HEK293 (cell line): ENCODE results near the gene SPON1.

ENCODE experiments used
- CTCF ChIA-PET: fragments of 350-600 bp; formaldehyde crosslinking; extraction: SDS; loops from one replicate; lab custom pipeline; 2021; ENCODE audit warnings: antibody characterized with exemption; lab: Yijun Ruan, JAX
- POLR2A ChIA-PET: fragments of 300-600 bp; formaldehyde crosslinking; extraction: SDS; loops from one replicate; lab custom pipeline; 2020; ENCODE audit warnings: antibody characterized with exemption, inconsistent platforms; lab: Yijun Ruan, JAX
- H3K27ac ChIP-seq: fragments of 200-500 bp; sonication (Bioruptor generic); 2 replicates; pipeline ENCODE4 v1.5.1; 2014; ENCODE audit warnings: low read depth, low read length, control low read depth, inconsistent platforms; ENCODE audit errors: extremely low read depth
- H3K36me3 ChIP-seq, 2 experiments: fragments of 200-500 bp in 1 of 2; sonication (Bioruptor generic) in 1 of 2; 1 replicate in 1 of 2; 2 replicates in 1 of 2; pipeline ENCODE4 v1.5.1; 2014 to 2017; ENCODE audit warnings: inconsistent platforms in 2 of 2, low read length in 2 of 2; ENCODE audit not compliant: control insufficient read depth in 2 of 2, insufficient read depth in 1 of 2
- H3K4me1 ChIP-seq: fragments of 200-500 bp; sonication (Bioruptor generic); 2 replicates; pipeline ENCODE4 v1.5.1; 2014; ENCODE audit warnings: mild to moderate bottlenecking, low read length, inconsistent platforms; ENCODE audit not compliant: control insufficient read depth, insufficient read depth
- H3K4me3 ChIP-seq: 2 replicates; pipeline ENCODE4 v1.5.1; 2011; ENCODE audit warnings: low read depth, mild to moderate bottlenecking, control low read depth, low read length, moderate library complexity
- H3K9me3 ChIP-seq: fragments of 200-500 bp; sonication (Bioruptor generic); 2 replicates; pipeline ENCODE4 v1.5.1; 2014; ENCODE audit warnings: low read depth, low read length, inconsistent platforms; ENCODE audit not compliant: control insufficient read depth, insufficient read depth
- KLF16 ChIP-seq: fragments of 450-650 bp; formaldehyde crosslinking; IDR thresholded peaks from 2 replicates; pipeline ENCODE4 v1.5.1; 2017; ENCODE audit warnings: missing biosample characterization, missing genetic modification characterization
- KLF7 ChIP-seq: fragments of 450-650 bp; formaldehyde crosslinking; IDR thresholded peaks from 2 replicates; pipeline ENCODE4 v1.5.1; 2016; ENCODE audit warnings: missing biosample characterization, missing genetic modification characterization, borderline replicate concordance
- OSR2 ChIP-seq: fragments of 450-650 bp; formaldehyde crosslinking; IDR thresholded peaks from 2 replicates; pipeline ENCODE4 v1.5.1; 2016; ENCODE audit warnings: missing biosample characterization, missing genetic modification characterization
- RBAK ChIP-seq: fragments of 450-650 bp; formaldehyde crosslinking; IDR thresholded peaks from 2 replicates; pipeline ENCODE4 v1.5.1; 2016; ENCODE audit warnings: missing biosample characterization, missing genetic modification characterization
- REST ChIP-seq: fragments of 450-650 bp; formaldehyde crosslinking; IDR thresholded peaks from 2 replicates; pipeline ENCODE4 v1.5.1; 2016; ENCODE audit warnings: missing biosample characterization, missing genetic modification characterization
- YY2 ChIP-seq: fragments of 450-650 bp; formaldehyde crosslinking; IDR thresholded peaks from 2 replicates; pipeline ENCODE4 v1.5.1; 2016; ENCODE audit warnings: missing biosample characterization, missing genetic modification characterization
- ZFP3 ChIP-seq: fragments of 450-650 bp; formaldehyde crosslinking; IDR thresholded peaks from 2 replicates; pipeline ENCODE4 v1.5.1; 2016; ENCODE audit warnings: low read depth, missing biosample characterization, missing genetic modification characterization
- ZNF202 ChIP-seq: fragments of 450-650 bp; formaldehyde crosslinking; IDR thresholded peaks from 2 replicates; pipeline ENCODE4 v1.5.1; 2016; ENCODE audit warnings: missing biosample characterization, missing genetic modification characterization, borderline replicate concordance
- ZNF280C ChIP-seq: fragments of 450-650 bp; formaldehyde crosslinking; IDR thresholded peaks from 2 replicates; pipeline ENCODE4 v1.5.1; 2016; ENCODE audit warnings: missing biosample characterization, missing genetic modification characterization
- ZNF324 ChIP-seq: fragments of 450-650 bp; formaldehyde crosslinking; IDR thresholded peaks from 2 replicates; pipeline ENCODE4 v1.5.1; 2016; ENCODE audit warnings: missing biosample characterization, missing genetic modification characterization
- ZNF350 ChIP-seq: fragments of 450-650 bp; formaldehyde crosslinking; IDR thresholded peaks from 2 replicates; pipeline ENCODE4 v1.5.0; 2017; ENCODE audit warnings: missing biosample characterization, mild to moderate bottlenecking, missing genetic modification characterization
- ZNF398 ChIP-seq: fragments of 450-650 bp; formaldehyde crosslinking; IDR thresholded peaks from 2 replicates; pipeline ENCODE4 v1.5.1; 2017; ENCODE audit warnings: missing biosample characterization, missing genetic modification characterization
- ZNF473 ChIP-seq: fragments of 450-650 bp; formaldehyde crosslinking; IDR thresholded peaks from 2 replicates; pipeline ENCODE4 v1.5.1; 2017; ENCODE audit warnings: missing biosample characterization, missing genetic modification characterization
- ZNF513 ChIP-seq: fragments of 450-650 bp; IDR thresholded peaks from 2 replicates; pipeline ENCODE4 v1.5.1; 2018; ENCODE audit warnings: missing biosample characterization, missing genetic modification characterization
- ZNF529 ChIP-seq: fragments of 450-650 bp; formaldehyde crosslinking; IDR thresholded peaks from 2 replicates; pipeline ENCODE4 v1.5.1; 2017; ENCODE audit warnings: missing genetic modification characterization, missing biosample characterization; ENCODE audit not compliant: insufficient replicate concordance
- ZNF544 ChIP-seq: fragments of 450-650 bp; formaldehyde crosslinking; IDR thresholded peaks from 2 replicates; pipeline ENCODE4 v1.5.0; 2017; ENCODE audit warnings: missing biosample characterization, missing genetic modification characterization
- ZNF561 ChIP-seq: fragments of 450-650 bp; IDR thresholded peaks from 2 replicates; pipeline ENCODE4 v1.5.1; 2018; ENCODE audit warnings: missing biosample characterization, missing genetic modification characterization, borderline replicate concordance
- ZNF580 ChIP-seq: fragments of 450-650 bp; formaldehyde crosslinking; IDR thresholded peaks from 2 replicates; pipeline ENCODE4 v1.5.1; 2016; ENCODE audit warnings: missing biosample characterization, missing genetic modification characterization
- ZNF623 ChIP-seq: fragments of 450-650 bp; formaldehyde crosslinking; IDR thresholded peaks from 2 replicates; pipeline ENCODE4 v1.5.1; 2016; ENCODE audit warnings: missing biosample characterization, missing genetic modification characterization
- ZNF654 ChIP-seq: fragments of 450-650 bp; formaldehyde crosslinking; IDR thresholded peaks from 2 replicates; pipeline ENCODE4 v1.5.1; 2016; ENCODE audit warnings: low read depth, missing biosample characterization, missing genetic modification characterization
- ZNF707 ChIP-seq: fragments of 450-650 bp; formaldehyde crosslinking; IDR thresholded peaks from 2 replicates; pipeline ENCODE4 v1.5.1; 2016; ENCODE audit warnings: missing biosample characterization, missing genetic modification characterization
- ZNF747 ChIP-seq: fragments of 450-650 bp; formaldehyde crosslinking; IDR thresholded peaks from 2 replicates; pipeline ENCODE4 v1.5.1; 2016; ENCODE audit warnings: missing biosample characterization, missing genetic modification characterization
- ZSCAN4 ChIP-seq: fragments of 450-650 bp; formaldehyde crosslinking; IDR thresholded peaks from 2 replicates; pipeline ENCODE4 v1.5.1; 2017; ENCODE audit warnings: missing biosample characterization, missing genetic modification characterization

Gene SPON1

GRCh38 chr11:14306481-14306880, 344.0 kb downstream of the SPON1 start:
- ChIA-PET CTCF (interaction anchor here (0.7 to 9.1 kb wide), 2 partner anchors 19 to 112 kb away, joined by 4 to 99 read pairs; no protein-coding TSS in a partner anchor), POLR2A (no interaction called here)

GRCh38 chr11:14308114-14308896, 345.8 kb downstream of the SPON1 start:
- H3K9me3 ChIP-seq, result no peaks in the 10 kb centered on the region
- no peak overlapping the region for H3K4me3 ChIP-seq
- no peaks in the 10 kb centered on the region for H3K36me3 ChIP-seq
- ChIA-PET CTCF (interaction anchor here (0.6 to 2.5 kb wide), 24 partner anchors 8 to 262 kb away, joined by 3 to 19 read pairs (median 4); no protein-coding TSS in a partner anchor), POLR2A (no interaction called here)
- H3K4me1 ChIP-seq, result no peaks in the 10 kb centered on the region
- H3K27ac ChIP-seq, result no peak overlapping the region
- TF ChIP-seq RBAK (tag by site-specific recombination), result no peak
- TF ChIP-seq ZNF580 (tag by site-specific recombination), result no peak
- TF ChIP-seq ZNF529 (tag by site-specific recombination), result no peak
- TF ChIP-seq ZFP3 (tag by site-specific recombination), result no peak
- 0 out of 2 replicates have a peak, but pooled peaks have one; percentile 24 for TF ChIP-seq ZNF654 (tag by site-specific recombination)
- peak; percentile 22; the same call in 1 of the 2 replicates for TF ChIP-seq OSR2 (tag by site-specific recombination)
- no peak for TF ChIP-seq ZNF561 (tag by site-specific recombination)
- no peak for TF ChIP-seq ZNF747
- TF ChIP-seq REST (tag by site-specific recombination), result no peak
- TF ChIP-seq ZNF280C (tag by site-specific recombination), result no peak
- no peak for TF ChIP-seq ZNF350 (tag by site-specific recombination)

More at GRCh38 chr11:14306481-14306880, 344.0 kb downstream of the SPON1 start:
- no peaks in the 10 kb centered on the region for H3K9me3 ChIP-seq
- TF ChIP-seq ZSCAN4 (no peak), ZNF473 (tag by site-specific recombination) (no peak), ZNF513 (tag by site-specific recombination) (no peak), ZNF623 (tag by site-specific recombination) (no peak), ZNF398 (no peak), ZNF324 (tag by site-specific recombination) (no peak), ZFP3 (tag by site-specific recombination) (no peak), ZNF202 (tag by site-specific recombination) (no peak), ZNF544 (tag by site-specific recombination) (no peak), ZNF707 (tag by site-specific recombination) (no peak), YY2 (tag by site-specific recombination) (no peak), KLF16 (no peak), KLF7 (tag by site-specific recombination) (no peak)
- TF ChIP-seq, all 188 proteins: peak for 0
- no peaks in the 10 kb centered on the region for H3K4me1 ChIP-seq
- H3K36me3 ChIP-seq, result no peaks in the 10 kb centered on the region
- H3K4me3 ChIP-seq, result no peak overlapping the region
- no peak overlapping the region for H3K27ac ChIP-seq
